AG09319 (cell line): ENCODE measurements around the gene MED27.

Experiments
- DNase-seq: peaks from one replicate; pipeline ENCODE4 v3.0.0-alpha.2; 2010; ENCODE audit warnings: low read depth; ENCODE audit errors: extremely low read depth
- TF ChIP-seq, protein P1 (sequence below): IDR thresholded peaks from 2 replicates; pipeline ENCODE4 v1.5.1; 2011; ENCODE audit warnings: low read depth, mild to moderate bottlenecking, inconsistent platforms, low read length, moderate library complexity

MED27 gene

GRCh38 chr9:132075853-132076252 lies 3.8 kb downstream of the MED27 start:
- no peak for DNase-seq
- TF ChIP-seq, protein P1, sequence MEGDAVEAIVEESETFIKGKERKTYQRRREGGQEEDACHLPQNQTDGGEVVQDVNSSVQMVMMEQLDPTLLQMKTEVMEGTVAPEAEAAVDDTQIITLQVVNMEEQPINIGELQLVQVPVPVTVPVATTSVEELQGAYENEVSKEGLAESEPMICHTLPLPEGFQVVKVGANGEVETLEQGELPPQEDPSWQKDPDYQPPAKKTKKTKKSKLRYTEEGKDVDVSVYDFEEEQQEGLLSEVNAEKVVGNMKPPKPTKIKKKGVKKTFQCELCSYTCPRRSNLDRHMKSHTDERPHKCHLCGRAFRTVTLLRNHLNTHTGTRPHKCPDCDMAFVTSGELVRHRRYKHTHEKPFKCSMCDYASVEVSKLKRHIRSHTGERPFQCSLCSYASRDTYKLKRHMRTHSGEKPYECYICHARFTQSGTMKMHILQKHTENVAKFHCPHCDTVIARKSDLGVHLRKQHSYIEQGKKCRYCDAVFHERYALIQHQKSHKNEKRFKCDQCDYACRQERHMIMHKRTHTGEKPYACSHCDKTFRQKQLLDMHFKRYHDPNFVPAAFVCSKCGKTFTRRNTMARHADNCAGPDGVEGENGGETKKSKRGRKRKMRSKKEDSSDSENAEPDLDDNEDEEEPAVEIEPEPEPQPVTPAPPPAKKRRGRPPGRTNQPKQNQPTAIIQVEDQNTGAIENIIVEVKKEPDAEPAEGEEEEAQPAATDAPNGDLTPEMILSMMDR = no peak

- TF ChIP-seq, protein P1 = no peak
- DNase-seq = no peak
Observed at GRCh38 chr9:132074736-132075135, 4.9 kb downstream of the MED27 start.

GRCh38 chr9:132071847-132072507 lies 7.7 kb downstream of the MED27 start:
- TF ChIP-seq, protein P1 = no peak

GRCh38 chr9:132069046-132069898 lies 10.4 kb downstream of the MED27 start:
- DNase-seq = no peak
- TF ChIP-seq, protein P1 = no peak

More at GRCh38 chr9:132071847-132072507, 7.7 kb downstream of the MED27 start:
- no peak for DNase-seq

DNA sequence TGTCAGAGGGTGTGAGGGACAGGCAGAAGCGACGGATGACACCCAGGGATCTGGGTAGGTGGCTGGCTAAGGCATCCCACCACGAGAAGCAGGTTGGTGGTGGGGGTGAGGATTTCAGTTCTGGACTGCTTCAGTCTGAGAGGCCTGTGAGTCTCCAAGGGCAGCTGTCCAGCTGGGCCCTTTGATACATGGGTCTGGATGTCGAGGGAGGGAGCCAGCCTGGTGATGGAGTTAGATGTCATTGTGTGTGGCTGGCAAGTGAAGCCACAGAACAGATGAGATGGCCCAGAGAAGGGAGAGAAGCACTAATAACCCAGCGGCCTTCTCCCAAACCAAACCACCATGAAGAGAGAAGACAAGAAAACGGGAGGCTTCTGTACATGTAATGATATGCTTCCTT lies 11.1 kb downstream of the MED27 start:
- TF ChIP-seq, protein P1 = no peak
- DNase-seq = no peak

- DNase-seq = no peak
- TF ChIP-seq, protein P1 = no peak
Observed at GRCh38 chr9:132066511-132066910, 13.2 kb downstream of the MED27 start.

- DNase-seq = no peak
- TF ChIP-seq, protein P1 = no peak
Observed at GRCh38 chr9:132066057-132066456, 13.6 kb downstream of the MED27 start.
